ELR (cell line): ENCODE results near the gene CHMP2A.
"Not testable (repeated sequence)": the region's sequence is repeated elsewhere in the genome, so short reads cannot be mapped to it uniquely, and the experiment has no call there.

Experiments used
- DNase-seq: peaks from one replicate; pipeline ENCODE4 v3.0.0-alpha.2; 2015; ENCODE audit warnings: low read depth

The CHMP2A gene

DNA sequence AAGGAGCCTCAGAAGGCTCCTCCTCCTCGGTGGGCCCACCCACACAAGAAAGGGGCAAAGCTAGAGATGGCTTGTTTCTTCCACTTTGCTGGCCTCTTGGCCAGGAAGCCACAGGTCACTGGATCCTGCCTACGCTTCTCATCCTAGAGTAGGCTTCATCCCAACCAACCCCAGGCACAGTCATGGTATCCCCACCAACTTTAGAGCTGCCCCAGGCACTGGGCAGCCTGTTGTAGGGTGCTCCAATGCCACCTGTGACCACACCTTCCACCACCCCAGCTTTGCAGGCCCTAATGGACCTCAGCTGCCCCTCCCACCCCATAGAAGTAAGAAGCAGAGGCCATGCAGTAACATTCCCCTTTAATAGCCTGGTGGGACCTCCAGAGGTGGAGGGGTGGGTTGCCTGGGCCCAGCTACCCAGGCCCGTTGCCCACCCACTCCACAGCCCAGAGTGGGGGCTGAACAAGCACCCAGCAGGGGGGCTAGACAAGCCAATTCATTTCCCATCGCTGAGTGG lies 522 bp upstream of the CHMP2A start:
- DNase-seq: no peak

GRCh38 chr19:58553799-58554493 lies 959 bp downstream of the CHMP2A start:
- DNase-seq: no peak

DNA sequence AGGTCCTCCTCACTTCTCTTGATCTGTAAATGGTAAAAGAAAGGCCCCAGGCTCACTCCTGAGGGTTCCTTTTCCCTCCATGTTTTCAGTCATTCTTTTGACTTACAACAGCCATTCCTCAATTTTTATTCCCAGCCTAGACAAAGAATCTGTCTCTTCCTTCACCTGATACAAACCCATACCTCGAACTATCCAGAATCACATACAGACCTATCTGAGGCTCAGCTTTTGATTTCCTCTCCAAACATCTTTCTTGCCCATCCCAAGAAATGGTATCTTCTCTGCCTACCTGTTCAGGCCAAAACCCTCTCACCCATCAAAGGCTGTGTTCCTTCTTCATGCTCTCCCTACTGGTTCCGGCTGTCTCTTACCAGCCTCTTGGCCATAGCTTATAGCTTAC lies 2.2 kb downstream of the CHMP2A start:
- no peak for DNase-seq

GRCh38 chr19:58551577-58552471 lies 3.1 kb downstream of the CHMP2A start:
- DNase-seq: no peak

DNA sequence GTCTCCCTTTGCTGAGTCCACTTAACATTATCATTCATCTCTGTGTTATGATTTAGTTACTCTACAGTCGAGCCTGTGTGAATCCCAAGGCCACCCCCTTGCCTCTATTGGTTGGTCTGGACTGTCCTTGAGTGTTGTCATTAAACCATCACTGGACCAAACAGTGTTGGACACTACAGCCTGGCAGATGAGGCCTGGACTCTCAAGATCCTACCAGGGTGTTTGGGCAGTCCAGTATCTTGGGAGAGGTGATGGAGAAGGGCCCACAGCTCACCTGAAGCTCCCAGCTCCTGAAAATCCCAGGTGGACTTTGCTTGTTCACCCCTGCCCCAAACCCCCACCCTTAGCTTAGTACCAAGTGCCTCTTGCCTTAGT lies 3.8 kb downstream of the CHMP2A start:
- no peak for DNase-seq

- no peak for DNase-seq
These were observed 4.4 kb downstream of the CHMP2A start for GRCh38 chr19:58550362-58551122.

DNA sequence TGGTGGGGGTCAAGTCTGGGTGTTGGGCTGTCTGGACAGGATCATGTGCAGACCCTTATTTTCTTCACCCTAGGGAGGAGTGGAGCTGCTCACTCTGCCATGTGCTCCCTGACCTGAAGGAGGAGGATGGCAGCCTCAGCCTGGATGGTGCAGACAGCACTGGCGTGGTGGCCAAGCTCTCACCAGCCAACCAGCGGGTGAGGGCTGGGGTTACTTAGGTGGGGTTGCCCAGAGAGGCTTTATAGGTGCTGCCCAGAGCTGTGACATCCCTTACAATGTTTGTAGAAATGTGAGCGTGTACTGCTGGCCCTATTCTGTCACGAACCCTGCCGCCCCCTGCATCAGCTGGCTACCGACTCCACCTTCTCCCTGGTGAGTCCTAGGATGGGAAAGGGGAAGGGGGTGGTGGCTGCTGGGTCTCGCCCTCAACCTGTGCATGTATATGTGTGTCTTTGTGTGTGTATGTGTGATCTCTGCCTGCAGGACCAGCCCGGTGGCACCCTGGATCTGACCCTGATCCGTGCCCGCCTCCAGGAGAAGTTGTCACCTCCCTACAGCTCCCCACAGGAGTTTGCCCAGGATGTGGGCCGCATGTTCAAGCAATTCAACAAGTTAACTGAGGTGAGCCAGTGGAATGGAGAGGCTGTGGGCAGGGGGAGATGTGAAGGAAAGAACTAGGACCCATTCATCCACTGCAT lies 5.1 kb downstream of the CHMP2A start:
- DNase-seq: no peak

GRCh38 chr19:58548859-58549663 lies 5.8 kb downstream of the CHMP2A start:
- no peak for DNase-seq

GRCh38 chr19:58547323-58548312 lies 7.3 kb downstream of the CHMP2A start:
- DNase-seq: no peak

GRCh38 chr19:58546019-58546530 lies 8.8 kb downstream of the CHMP2A start:
- no peak for DNase-seq

DNA sequence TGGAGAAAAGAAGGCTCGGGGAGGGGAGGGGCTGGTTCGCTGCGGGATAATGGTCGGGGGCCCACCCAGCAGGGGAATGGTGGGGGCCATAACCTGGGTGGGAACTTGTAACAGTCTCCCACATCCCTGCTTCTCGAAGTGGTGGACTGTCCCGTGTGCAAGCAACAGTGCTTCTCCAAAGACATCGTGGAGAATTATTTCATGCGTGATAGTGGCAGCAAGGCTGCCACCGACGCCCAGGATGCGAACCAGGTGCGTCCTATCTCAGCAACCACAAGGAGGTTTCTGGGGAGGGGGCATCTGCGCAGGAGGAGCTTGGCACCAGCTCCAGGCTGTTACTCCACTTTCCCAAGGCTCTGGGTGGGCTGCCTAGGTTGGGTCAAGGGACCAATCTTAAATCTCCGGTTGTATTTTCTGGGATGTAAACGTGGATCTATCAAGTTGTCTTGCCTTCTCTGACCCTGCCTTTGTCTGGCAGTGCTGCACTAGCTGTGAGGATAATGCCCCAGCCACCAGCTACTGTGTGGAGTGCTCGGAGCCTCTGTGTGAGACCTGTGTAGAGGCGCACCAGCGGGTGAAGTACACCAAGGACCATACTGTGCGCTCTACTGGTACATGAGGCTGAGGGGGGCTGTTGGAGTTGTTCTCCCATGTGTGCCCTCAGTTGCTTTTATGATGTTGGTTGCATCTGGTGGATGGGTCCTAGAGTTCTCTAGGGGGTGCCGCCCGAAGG lies 9.5 kb downstream of the CHMP2A start:
- no peak for DNase-seq

DNA sequence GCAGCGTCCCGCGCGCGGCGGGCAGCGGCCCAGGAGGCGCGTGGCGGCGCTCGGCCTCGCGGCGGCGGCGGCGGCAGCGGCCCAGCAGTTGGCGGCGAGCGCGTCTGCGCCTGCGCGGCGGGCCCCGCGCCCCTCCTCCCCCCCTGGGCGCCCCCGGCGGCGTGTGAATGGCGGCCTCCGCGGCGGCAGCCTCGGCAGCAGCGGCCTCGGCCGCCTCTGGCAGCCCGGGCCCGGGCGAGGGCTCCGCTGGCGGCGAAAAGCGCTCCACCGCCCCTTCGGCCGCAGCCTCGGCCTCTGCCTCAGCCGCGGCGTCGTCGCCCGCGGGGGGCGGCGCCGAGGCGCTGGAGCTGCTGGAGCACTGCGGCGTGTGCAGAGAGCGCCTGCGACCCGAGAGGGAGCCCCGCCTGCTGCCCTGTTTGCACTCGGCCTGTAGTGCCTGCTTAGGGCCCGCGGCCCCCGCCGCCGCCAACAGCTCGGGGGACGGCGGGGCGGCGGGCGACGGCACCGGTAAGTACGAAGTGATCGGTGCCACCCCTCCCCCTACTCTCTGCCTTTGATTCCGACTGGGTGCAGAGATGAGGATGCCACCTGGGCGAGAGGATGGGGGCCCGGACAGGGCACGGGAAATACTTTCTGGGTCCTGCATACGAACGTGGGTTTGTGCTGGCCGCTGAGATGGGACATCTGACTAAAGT lies 10.2 kb downstream of the CHMP2A start:
- peak; percentile 54 for DNase-seq

GRCh38 chr19:58543826-58544590 lies 10.9 kb downstream of the CHMP2A start, which contains the start of gene TRIM28:
TRIM28 (plus strand) TSS chr19:58544064; CDS start chr19:58544758, 694 bp downstream.
- peak; percentile 97 for DNase-seq

- DNase-seq: not testable (repeated sequence)
These were observed 12.1 kb downstream of the CHMP2A start for GRCh38 chr19:58542641-58543372.

- DNase-seq: not testable (repeated sequence)
These were observed 15.7 kb downstream of the CHMP2A start for GRCh38 chr19:58539169-58539559.
